GM21717 (cell line): ENCODE measurements around the gene TXNDC12.
A peak's percentile ranks its signal among the peaks of the same experiment; 100 is the strongest.
"Not testable (repeated sequence)": the region's sequence is repeated elsewhere in the genome, so short reads cannot be mapped to it uniquely, and the experiment has no call there.

Experiments used
- ATAC-seq: cut with Tn5 transposase; IDR thresholded peaks from one replicate; pipeline ENCODE4 v1.9.1; 2021; ENCODE audit warnings: mild to moderate bottlenecking, moderate library complexity; ENCODE audit not compliant: unreplicated experiment

Gene TXNDC12

GRCh38 chr1:52055066-52055865, at the start of gene TXNDC12:
TSS of gene TXNDC12 (minus strand) at chr1:52055191. CDS start at chr1:52055096, 95 bp downstream.
- peak; percentile 44 for ATAC-seq

GRCh38 chr1:52102336-52103013, 47.5 kb upstream of the TXNDC12 start:
- peak; percentile 77 for ATAC-seq

DNA sequence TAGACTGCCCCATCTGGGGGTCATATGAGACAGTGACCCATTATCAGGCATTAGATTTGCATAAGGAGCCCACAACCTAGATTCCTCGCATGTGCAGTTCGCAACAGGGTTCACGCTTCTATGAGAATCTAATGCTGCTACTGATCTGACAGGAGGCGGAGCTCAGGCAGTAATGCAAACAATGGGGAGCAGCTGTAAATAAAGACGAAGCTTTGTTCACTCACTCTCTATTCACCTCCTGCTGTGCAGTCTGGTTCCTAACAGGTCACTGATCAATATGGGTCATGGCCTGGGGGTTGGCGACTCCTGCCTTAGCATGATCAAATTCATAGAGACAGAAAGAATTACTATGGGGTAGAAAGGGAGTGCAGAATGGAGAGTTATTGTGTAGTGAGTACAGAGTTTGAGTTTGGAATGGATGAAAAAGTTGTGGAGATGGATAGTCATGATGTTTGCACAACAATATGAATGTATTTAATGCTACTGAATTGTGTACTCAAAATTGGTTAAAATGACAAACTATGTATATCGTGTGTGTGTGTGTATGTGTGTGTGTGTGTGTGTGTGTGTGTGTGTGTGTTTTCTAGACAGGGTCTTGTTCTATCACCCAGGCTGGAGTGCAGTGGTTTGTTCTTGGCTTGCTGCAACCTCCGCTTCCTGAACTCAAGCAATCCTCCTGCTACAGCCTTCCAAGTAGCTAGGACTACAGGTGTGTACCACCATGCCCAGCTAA, 43.3 kb upstream of the TXNDC12 start:
- no peak for ATAC-seq

GRCh38 chr1:52096216-52096615, 41.2 kb upstream of the TXNDC12 start:
- no peak for ATAC-seq

- ATAC-seq, result not testable (repeated sequence)
These were observed 39.3 kb upstream of the TXNDC12 start for GRCh38 chr1:52094300-52094699.

DNA sequence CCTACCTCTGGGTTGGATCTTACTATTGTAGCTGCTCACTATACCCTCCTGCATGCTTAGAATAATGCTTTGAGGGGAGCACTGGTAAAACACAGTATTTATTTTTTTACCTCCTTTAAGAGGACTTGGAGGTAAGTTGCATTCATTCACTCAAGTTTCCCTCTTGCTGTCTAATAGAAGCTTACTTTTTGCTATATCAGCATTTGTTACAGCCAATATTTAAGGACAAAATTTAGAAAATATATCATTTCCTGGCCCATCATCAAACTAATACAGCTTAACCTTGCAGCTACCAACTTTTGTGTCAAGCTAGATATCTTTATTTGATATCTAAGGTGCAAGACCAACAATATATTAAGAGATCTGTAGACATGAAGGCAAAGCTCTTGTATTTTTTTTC, 32.9 kb upstream of the TXNDC12 start:
- ATAC-seq, result not testable (repeated sequence)

- no peak for ATAC-seq
These were observed 25.0 kb upstream of the TXNDC12 start for GRCh38 chr1:52080014-52080415.

- ATAC-seq, result not testable (repeated sequence)
These were observed 22.3 kb upstream of the TXNDC12 start for GRCh38 chr1:52077277-52077676.

DNA sequence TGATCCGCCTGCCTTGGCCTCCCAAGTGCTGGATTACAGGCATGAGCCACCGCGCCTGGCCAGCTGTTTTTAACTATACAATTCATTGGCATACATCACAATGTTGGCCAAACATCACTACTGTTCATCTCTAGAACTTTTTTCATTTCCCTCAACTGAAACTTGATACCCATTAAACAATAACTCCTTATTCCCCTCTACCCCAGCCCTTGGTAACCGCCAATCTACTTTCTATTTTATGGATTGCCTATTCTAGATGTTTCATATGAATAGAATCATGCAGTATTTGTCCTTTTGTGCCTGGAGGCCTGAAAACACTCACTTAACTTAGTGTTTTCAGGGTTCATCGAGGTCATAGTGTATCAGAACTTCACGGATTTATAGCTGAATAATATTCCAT, 17.3 kb upstream of the TXNDC12 start:
- ATAC-seq, result no peak

GRCh38 chr1:52070704-52071103, 15.7 kb upstream of the TXNDC12 start:
- no peak for ATAC-seq

- no peak for ATAC-seq
These were observed 8.2 kb upstream of the TXNDC12 start for GRCh38 chr1:52063192-52063591.

- no peak for ATAC-seq
These were observed 5.8 kb upstream of the TXNDC12 start for GRCh38 chr1:52060822-52061221.

DNA sequence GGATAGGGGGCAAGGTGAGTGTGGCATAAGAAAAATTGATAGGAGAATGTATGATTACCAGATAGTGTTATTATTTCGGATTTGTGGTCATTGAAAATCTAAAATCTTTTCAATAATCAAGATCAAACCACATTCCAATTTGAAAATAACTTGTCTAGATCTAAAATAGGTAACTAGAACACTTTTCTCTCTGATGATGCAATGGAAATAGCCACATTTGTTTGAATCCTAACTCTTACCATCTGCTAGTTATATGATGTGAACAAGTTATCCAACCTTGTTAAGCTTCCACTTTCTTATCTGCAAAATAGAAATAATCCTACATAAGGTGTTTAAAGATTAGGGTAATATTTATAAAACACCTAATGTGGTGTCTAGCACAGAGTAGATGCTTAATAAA, 4.9 kb upstream of the TXNDC12 start:
- ATAC-seq, result no peak

- no peak for ATAC-seq
These were observed 4.3 kb upstream of the TXNDC12 start for GRCh38 chr1:52059321-52059720.

- ATAC-seq, result no peak
These were observed 3.0 kb upstream of the TXNDC12 start for GRCh38 chr1:52057876-52058415.

DNA sequence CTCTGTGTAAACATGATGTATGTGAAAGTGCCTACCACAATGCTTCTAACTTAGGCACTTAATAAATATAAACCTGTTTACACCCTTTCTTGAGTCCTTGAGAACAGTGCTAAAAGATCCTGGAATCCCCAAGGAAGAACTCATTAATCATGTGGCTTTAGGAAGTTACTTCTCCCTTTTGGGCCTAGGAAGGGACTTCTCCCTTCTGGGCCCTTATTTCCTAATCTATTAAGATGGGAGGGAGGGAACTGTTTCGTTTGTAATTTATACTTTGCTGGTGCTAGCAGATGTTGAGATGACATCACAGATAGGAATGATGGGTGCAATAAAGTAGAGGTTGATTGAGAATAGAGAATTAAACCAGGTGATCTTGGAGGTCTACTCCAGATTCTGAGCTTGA, 2.3 kb upstream of the TXNDC12 start:
- ATAC-seq, result no peak

- ATAC-seq, result peak; percentile 27
These were observed 1.9 kb upstream of the TXNDC12 start for GRCh38 chr1:52056937-52057231.

DNA sequence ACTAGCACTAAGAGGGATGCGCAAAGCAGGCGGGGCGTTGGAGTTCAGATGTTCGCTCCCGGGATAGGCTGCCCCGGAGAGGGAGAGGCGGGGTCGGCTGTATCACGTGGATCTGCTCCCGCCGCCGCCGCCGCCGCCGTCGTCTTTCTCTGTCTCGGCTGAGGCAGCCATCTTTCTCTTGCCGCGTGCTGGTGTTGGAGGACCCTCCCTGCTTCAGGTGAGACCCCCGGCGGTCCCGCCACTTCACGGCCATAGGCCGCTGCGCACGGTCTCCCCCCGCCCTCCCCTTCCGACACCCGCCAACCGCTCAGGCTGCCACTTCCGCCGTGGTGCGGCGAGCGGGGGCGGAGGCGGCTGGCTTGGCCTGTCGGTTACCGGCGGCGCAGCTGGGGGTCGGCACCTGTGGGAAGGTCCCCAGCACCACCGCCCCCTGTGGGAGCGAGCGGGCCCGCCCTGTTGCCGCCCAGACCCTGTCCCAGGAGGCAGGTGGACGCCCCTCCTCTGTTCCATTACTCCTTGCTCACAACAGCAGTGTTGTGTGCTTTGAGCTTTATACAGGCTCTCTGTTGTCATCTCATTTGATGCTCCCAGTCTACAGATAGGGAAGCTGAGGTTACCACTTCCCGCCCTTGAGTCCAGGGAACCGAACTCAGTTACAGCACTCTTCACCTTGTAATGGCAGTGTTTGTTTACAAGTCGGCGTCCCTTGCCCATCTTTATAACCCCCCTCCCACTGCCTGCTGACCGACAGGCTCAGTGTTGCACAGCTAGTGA, 1.4 kb upstream of the TXNDC12 start, which contains the start of gene BTF3L4:
Gene BTF3L4 (plus strand): TSS at position 133 of the 774 bp plus-strand sequence. CDS start 3,553 bp downstream, outside the sequence.
- ATAC-seq, result peak; percentile 80

GRCh38 chr1:52055866-52056162, 823 bp upstream of the TXNDC12 start:
- ATAC-seq, result no peak

GRCh38 chr1:52054496-52055065, 410 bp downstream of the TXNDC12 start:
- ATAC-seq, result no peak
